ENCODE results near the gene VAV2. TPM values are rescaled to one million over a fixed set of nuclear protein-coding genes. Genes with fewer than 3 reads are reported as not detected.
A peak's percentile ranks its signal among the peaks of the same experiment; 100 is the strongest.

Gene VAV2
- total and polyA plus RNA-seq, 7 donors: 3.8 to 23.3 (median 7.2) TPM

DNA sequence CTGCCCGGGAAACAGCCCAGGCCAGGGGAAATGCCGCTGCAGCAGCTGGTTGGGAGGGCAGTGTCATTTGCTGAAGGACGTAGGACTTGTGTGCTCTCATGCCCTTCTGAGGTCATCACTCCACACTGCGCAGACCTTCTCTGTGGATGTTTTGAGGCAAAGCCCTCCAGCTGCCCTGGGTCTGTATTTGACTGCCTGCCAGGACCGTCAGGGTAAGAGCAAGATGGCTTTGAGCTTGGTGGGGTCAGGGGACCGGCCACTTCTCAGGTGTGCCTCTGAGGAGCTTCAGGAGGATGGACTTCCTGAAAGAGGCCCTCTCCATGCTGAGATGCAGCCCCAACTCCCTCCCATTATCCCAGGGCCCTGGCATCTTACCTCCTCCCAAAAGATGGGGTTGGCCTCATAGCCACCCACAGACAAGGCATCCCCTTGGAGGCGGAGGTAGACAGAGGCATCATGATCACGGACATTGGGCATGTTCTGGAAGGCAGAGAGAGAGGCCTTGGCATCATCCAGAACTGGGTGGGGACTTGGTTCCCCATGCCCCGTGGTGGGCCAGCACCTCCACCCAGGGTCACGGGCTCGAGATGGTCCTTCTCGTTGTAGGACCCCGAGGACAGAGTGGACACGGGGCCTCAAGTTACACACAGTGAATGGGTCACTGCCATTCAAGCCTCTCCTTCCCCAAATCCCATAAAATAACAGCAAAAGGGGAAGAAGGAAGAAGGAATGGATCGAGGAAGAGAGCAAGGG is 273.4 kb downstream of the VAV2 start:
- Histone ChIP-seq H3K36me3 (no peaks in the 10 kb centered on the region), H3K4me1 (peaks cover 0 to 4% (median 0%) of the 10 kb centered on the region in 4 donors), H3K27ac (no peak overlapping the region), H3K4me3 (no peak overlapping the region), H3K9me3 (no peaks in the 10 kb centered on the region), H3K27me3 (no peaks in the 10 kb centered on the region)
- intact Hi-C loops (cut with DNase I): no loop called here
- WGBS, 2 donors: 87 to 91% methylated on average over 15 of the region's 15 CpGs
- DNase-seq: peak; percentile 52
- TF ChIP-seq POLR2A (IDR thresholded peaks at IDR 0.05) (no peak), EP300 (IDR thresholded peaks at IDR 0.05) (no peak), POLR2AphosphoS5 (IDR thresholded peaks at IDR 0.05) (no peak)
- TF ChIP-seq, protein P1, sequence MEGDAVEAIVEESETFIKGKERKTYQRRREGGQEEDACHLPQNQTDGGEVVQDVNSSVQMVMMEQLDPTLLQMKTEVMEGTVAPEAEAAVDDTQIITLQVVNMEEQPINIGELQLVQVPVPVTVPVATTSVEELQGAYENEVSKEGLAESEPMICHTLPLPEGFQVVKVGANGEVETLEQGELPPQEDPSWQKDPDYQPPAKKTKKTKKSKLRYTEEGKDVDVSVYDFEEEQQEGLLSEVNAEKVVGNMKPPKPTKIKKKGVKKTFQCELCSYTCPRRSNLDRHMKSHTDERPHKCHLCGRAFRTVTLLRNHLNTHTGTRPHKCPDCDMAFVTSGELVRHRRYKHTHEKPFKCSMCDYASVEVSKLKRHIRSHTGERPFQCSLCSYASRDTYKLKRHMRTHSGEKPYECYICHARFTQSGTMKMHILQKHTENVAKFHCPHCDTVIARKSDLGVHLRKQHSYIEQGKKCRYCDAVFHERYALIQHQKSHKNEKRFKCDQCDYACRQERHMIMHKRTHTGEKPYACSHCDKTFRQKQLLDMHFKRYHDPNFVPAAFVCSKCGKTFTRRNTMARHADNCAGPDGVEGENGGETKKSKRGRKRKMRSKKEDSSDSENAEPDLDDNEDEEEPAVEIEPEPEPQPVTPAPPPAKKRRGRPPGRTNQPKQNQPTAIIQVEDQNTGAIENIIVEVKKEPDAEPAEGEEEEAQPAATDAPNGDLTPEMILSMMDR (IDR thresholded peaks at IDR 0.05): no peak

DNA sequence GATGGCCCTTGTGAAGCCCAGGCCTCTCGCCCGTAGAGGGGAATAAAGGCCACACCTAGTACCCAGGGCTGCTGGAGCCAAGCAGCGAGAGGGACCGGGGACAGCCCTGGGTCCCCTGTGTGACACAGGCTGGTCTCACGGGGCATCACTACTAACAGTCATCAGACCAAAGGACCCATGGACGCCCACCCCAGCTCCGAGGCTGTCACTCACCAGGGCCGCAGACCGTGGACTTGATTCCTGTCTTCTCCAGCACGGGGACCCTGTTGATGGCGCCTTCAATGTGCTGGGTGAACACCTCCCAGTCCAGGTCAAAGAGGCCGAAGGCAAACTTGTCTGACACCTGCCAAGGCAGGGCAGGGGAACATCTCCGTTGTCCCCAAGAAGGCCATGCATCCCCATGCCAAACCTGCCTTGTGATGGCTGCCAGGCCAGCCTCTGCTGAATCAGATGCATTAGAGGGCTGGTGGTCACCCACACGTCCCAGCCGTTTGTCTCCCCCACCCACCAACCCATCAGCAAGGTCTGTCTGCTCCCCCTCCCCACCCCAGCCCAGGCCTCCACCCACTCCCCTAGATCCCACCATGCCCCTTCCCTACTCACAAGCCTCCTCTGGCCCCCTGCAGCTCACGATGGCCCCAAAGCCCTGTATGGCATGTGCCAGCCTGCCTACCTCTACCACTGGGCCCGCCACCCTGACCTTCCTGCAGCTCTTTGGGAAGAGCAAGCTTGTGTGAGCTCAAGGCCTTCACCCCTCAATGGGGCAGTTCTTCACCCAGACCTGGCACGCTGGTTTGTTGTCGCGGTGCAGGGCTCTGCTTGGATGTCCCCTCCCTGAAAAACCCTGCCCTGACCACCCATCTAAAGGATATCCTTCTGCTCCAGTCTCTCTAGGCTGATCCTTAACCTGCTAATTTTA is 274.8 kb downstream of the VAV2 start:
- Histone ChIP-seq H3K27me3 (no peaks in the 10 kb centered on the region), H3K36me3 (no peaks in the 10 kb centered on the region), H3K4me3 (no peak overlapping the region), H3K4me1 (peaks cover 0 to 4% (median 0%) of the 10 kb centered on the region in 4 donors), H3K9me3 (no peaks in the 10 kb centered on the region), H3K27ac (no peak overlapping the region)
- 90 to 93% methylated on average over 20 of the region's 20 CpGs for WGBS, 2 donors
- TF ChIP-seq POLR2AphosphoS5 (IDR thresholded peaks at IDR 0.05) (no peak), EP300 (IDR thresholded peaks at IDR 0.05) (no peak), POLR2A (IDR thresholded peaks at IDR 0.05) (no peak)
- TF ChIP-seq, protein P1 (IDR thresholded peaks at IDR 0.05): no peak
- intact Hi-C loops (cut with DNase I): no loop called here
- peak; percentile 60 for DNase-seq

DNA sequence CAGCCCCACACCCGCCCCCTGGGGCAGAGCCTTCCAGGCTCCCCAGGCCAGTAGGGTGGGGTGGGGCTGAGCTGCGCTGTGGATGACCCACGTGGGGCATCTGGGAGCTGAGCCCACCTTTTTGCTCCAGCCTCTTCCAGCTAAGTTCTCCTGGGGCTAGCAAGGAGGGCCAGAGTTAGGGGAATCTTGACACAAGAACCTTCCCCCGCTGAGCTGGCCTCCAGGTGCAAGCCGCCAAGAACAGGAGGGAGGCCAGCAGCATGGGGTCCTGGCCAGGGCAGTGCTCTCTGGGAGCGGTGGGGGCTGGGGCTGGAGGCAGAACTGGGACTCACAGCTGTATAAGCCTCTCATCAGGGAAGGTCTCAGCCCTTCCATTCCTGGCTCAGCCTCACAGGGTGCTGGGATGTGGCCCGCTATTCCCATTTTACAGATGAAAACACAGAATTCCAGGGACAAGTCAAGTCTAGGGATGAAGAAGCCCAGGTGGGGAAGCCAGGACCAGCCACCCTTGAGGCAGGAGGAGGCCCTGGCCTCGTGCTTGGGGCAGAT is 275.5 kb downstream of the VAV2 start:
- Histone ChIP-seq H3K4me3 (no peak overlapping the region), H3K27me3 (no peaks in the 10 kb centered on the region), H3K27ac (no peak overlapping the region), H3K4me1 (peaks cover 0 to 4% (median 0%) of the 10 kb centered on the region in 4 donors), H3K36me3 (no peaks in the 10 kb centered on the region), H3K9me3 (no peaks in the 10 kb centered on the region)
- TF ChIP-seq POLR2A (IDR thresholded peaks at IDR 0.05) (no peak), EP300 (IDR thresholded peaks at IDR 0.05) (no peak), POLR2AphosphoS5 (IDR thresholded peaks at IDR 0.05) (no peak)
- TF ChIP-seq, protein P1 (IDR thresholded peaks at IDR 0.05): no peak
- 68 to 81% methylated on average over 8 of the region's 8 CpGs for WGBS, 2 donors
- peak; percentile 66 for DNase-seq
- intact Hi-C loops (cut with DNase I): no loop called here

DNA sequence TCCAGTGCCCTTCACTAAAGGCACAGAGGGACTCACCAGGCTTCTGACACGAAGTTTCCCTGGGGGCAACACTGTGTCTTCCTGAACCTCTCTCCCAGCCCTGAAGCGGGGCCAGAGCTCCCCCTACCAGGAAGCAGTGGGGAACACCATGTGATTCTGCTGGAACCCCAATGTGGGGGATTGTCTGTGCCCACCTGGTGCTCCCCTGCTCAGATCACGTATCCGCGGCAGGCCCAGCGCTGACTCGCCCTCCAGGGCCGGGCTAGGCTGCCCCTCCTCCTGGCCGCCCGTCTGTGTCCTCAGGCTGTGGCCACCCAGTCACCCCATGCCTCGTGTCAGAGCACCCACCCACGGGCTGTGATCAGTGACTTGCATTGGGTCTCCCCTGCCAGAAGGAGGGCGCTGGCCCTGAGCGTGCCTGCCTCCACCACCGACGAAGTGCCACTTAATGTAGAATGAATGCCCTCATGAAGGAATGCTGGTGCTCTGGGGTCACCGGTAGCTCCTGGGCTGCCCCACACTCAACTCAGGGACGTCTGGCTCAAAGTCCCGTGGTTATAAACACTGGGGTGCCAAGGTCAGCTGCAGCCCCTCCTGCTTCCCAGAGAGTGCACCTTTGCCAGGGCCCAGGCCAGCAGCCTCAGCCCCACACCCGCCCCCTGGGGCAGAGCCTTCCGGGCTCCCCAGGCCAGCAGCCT is 276.1 kb downstream of the VAV2 start:
- H3K27me3 ChIP-seq: no peaks in the 10 kb centered on the region
- DNase-seq: peak; percentile 61
- no peaks in the 10 kb centered on the region for H3K9me3 ChIP-seq
- intact Hi-C loops (cut with DNase I): no loop called here
- no peak overlapping the region for H3K4me3 ChIP-seq
- no peaks in the 10 kb centered on the region for H3K36me3 ChIP-seq
- H3K27ac ChIP-seq: no peak overlapping the region
- 55 to 69% methylated on average over 21 of the region's 21 CpGs for WGBS, 2 donors
- TF ChIP-seq POLR2A (IDR thresholded peaks at IDR 0.05) (no peak), POLR2AphosphoS5 (IDR thresholded peaks at IDR 0.05) (no peak), EP300 (IDR thresholded peaks at IDR 0.05) (no peak)
- TF ChIP-seq, protein P1 (IDR thresholded peaks at IDR 0.05): no peak
- peaks cover 0 to 4% (median 0%) of the 10 kb centered on the region in 4 donors for H3K4me1 ChIP-seq

Measured in sigmoid colon (tissue), 7 donors.